NB4 (cell line): ENCODE results near the gene ARHGAP15.

Source experiments
- CTCF ChIP-seq: IDR thresholded peaks from one replicate; pipeline ENCODE4 v1.5.1; 2012; ENCODE audit warnings: low read depth, low read length
- MAX ChIP-seq: IDR thresholded peaks from 2 replicates; pipeline ENCODE4 v1.6.1; 2011; ENCODE audit warnings: low read depth, low read length
- POLR2A ChIP-seq: IDR thresholded peaks from 2 replicates; pipeline ENCODE4 v1.6.1; 2011; ENCODE audit warnings: mild to moderate bottlenecking; ENCODE audit not compliant: insufficient read length; ENCODE audit errors: extremely low read depth

GRCh38 chr2:143382573-143382972, 253.4 kb downstream of the ARHGAP15 start:
- no peak for TF ChIP-seq CTCF
- no peak for TF ChIP-seq POLR2A
- no peak for TF ChIP-seq MAX
